WTC11 (cell line): ENCODE measurements around the gene SMAP2. TPM values are rescaled to one million over a fixed set of nuclear protein-coding genes. Genes with fewer than 3 reads are reported as not detected.

Experiments
- ATAC-seq: fragments of 200-7000 bp; cut with Tn5 transposase; 2 replicates; pipeline ENCODE4 v1.10.0; 2021; ENCODE audit warnings: mild to moderate bottlenecking, moderate library complexity
- CTCF ChIA-PET: fragments of 300-600 bp; sonication (Branson Sonifier 250); formaldehyde crosslinking; loops from one replicate; lab custom pipeline; 2021; ENCODE audit warnings: antibody characterized with exemption; lab: Charles Lee
- POLR2A ChIA-PET: fragments of 350-600 bp; sonication (Branson Sonifier 250); formaldehyde crosslinking; loops from one replicate; lab custom pipeline; 2021; ENCODE audit warnings: antibody characterized with exemption; lab: Charles Lee
- DNase-seq: peaks from one replicate; pipeline ENCODE4 v3.0.0; 2021; ENCODE audit warnings: low spot score
- H3K27ac Mint-ChIP-seq: 2 replicates; pipeline ENCODE4 v1.8.0; 2021; ENCODE audit warnings: mixed read lengths
- H3K27me3 Mint-ChIP-seq: 2 replicates; pipeline ENCODE4 v1.8.0; 2021; ENCODE audit warnings: low read depth, mild to moderate bottlenecking, moderate library complexity, mixed read lengths
- H3K36me3 Mint-ChIP-seq: 2 replicates; pipeline ENCODE4 v1.8.0; 2021; ENCODE audit warnings: mixed read lengths
- H3K4me1 Mint-ChIP-seq: 2 replicates; pipeline ENCODE4 v1.8.0; 2022; ENCODE audit warnings: mixed read lengths
- H3K4me3 Mint-ChIP-seq: 2 replicates; pipeline ENCODE4 v1.8.0; 2021; ENCODE audit warnings: mild to moderate bottlenecking, moderate library complexity, mixed read lengths
- H3K9me3 Mint-ChIP-seq: 2 replicates; pipeline ENCODE4 v1.8.0; 2021; ENCODE audit warnings: mixed read lengths
- CBFB ChIP-seq: sonication (generic); formaldehyde crosslinking; IDR thresholded peaks from 2 replicates; pipeline ENCODE4 v1.8.1; 2022; ENCODE audit warnings: mild to moderate bottlenecking, low read depth, missing genetic modification reagents
- CREM ChIP-seq: sonication (generic); formaldehyde crosslinking; IDR thresholded peaks from 2 replicates; pipeline ENCODE4 v1.8.1; 2022; ENCODE audit warnings: mild to moderate bottlenecking, missing genetic modification reagents, moderate library complexity
- EMX1 ChIP-seq: fragments of 250-450 bp; sonication (Bioruptor Pico); IDR thresholded peaks from 2 replicates; pipeline ENCODE4 v1.8.0; 2021; ENCODE audit warnings: mild to moderate bottlenecking
- ETV6 ChIP-seq: sonication (generic); formaldehyde crosslinking; IDR thresholded peaks from 2 replicates; pipeline ENCODE4 v1.8.1; 2022; ENCODE audit warnings: mild to moderate bottlenecking, missing genetic modification reagents
- FOXJ3 ChIP-seq: sonication (generic); formaldehyde crosslinking; IDR thresholded peaks from 2 replicates; pipeline ENCODE4 v1.9.0; 2021; ENCODE audit warnings: missing genetic modification reagents, mild to moderate bottlenecking, borderline replicate concordance
- FOXK1 ChIP-seq: sonication (generic); formaldehyde crosslinking; IDR thresholded peaks from 2 replicates; pipeline ENCODE4 v1.8.0; 2022; ENCODE audit warnings: mild to moderate bottlenecking, moderate library complexity, missing genetic modification reagents
- GRHL2 ChIP-seq: fragments of 250-450 bp; sonication (Bioruptor Pico); IDR thresholded peaks from 2 replicates; pipeline ENCODE4 v1.8.0; 2022; ENCODE audit warnings: mild to moderate bottlenecking, moderate library complexity; ENCODE audit not compliant: insufficient replicate concordance, severe bottlenecking
- IRF2 ChIP-seq: sonication (generic); formaldehyde crosslinking; IDR thresholded peaks from 2 replicates; pipeline ENCODE4 v1.8.0; 2022; ENCODE audit warnings: low read depth, missing genetic modification reagents, borderline replicate concordance
- JAZF1 ChIP-seq: fragments of 250-450 bp; sonication (Bioruptor Pico); IDR thresholded peaks from 2 replicates; pipeline ENCODE4 v1.9.0; 2021; ENCODE audit warnings: moderate library complexity, mild to moderate bottlenecking, inconsistent platforms
- MYBL2 ChIP-seq: sonication (generic); formaldehyde crosslinking; IDR thresholded peaks from 2 replicates; pipeline ENCODE4 v1.8.1; 2023; ENCODE audit warnings: mild to moderate bottlenecking, moderate library complexity, missing genetic modification reagents
- SMAD3 ChIP-seq: sonication (generic); formaldehyde crosslinking; IDR thresholded peaks from 2 replicates; pipeline ENCODE4 v1.8.0; 2022; ENCODE audit warnings: missing genetic modification reagents, mild to moderate bottlenecking, borderline replicate concordance
- SMAD4 ChIP-seq: sonication (generic); formaldehyde crosslinking; IDR thresholded peaks from 2 replicates; pipeline ENCODE4 v1.8.0; 2022; ENCODE audit warnings: mild to moderate bottlenecking, missing genetic modification reagents
- TCF7 ChIP-seq: sonication (generic); formaldehyde crosslinking; IDR thresholded peaks from 2 replicates; pipeline ENCODE4 v1.8.0; 2022; ENCODE audit warnings: mild to moderate bottlenecking, low read depth, missing genetic modification reagents, moderate library complexity
- ZNF121 ChIP-seq: sonication (generic); formaldehyde crosslinking; IDR thresholded peaks from 2 replicates; pipeline ENCODE4 v1.8.0; 2023; ENCODE audit warnings: missing genetic modification reagents
- ZNF263 ChIP-seq: sonication (generic); formaldehyde crosslinking; IDR thresholded peaks from 2 replicates; pipeline ENCODE4 v1.8.1; 2022; ENCODE audit warnings: low read depth, mild to moderate bottlenecking, moderate library complexity, missing genetic modification reagents
- ZNF416 ChIP-seq: fragments of 250-450 bp; sonication (Bioruptor Pico); IDR thresholded peaks from 2 replicates; pipeline ENCODE4 v1.9.0; 2021; ENCODE audit warnings: mild to moderate bottlenecking, inconsistent platforms
- ZNF423 ChIP-seq: fragments of 250-450 bp; sonication (Bioruptor Pico); IDR thresholded peaks from 2 replicates; pipeline ENCODE4 v2.1.2; 2022; ENCODE audit warnings: mild to moderate bottlenecking, moderate library complexity
- ZNF671 ChIP-seq: fragments of 250-450 bp; sonication (Bioruptor Pico); IDR thresholded peaks from 2 replicates; pipeline ENCODE4 v1.8.0; 2021; ENCODE audit warnings: mild to moderate bottlenecking
- total RNA-seq: library from RNA; stranded (reverse); gene quantifications from 3 replicates; pipeline ENCODE4 v1.2.3, GENCODE V29; 2021
- TF ChIP-seq, protein P1 (sequence below): sonication (generic); formaldehyde crosslinking; IDR thresholded peaks from 2 replicates; pipeline ENCODE4 v1.8.1; 2023; ENCODE audit warnings: mild to moderate bottlenecking, missing genetic modification reagents
- TF ChIP-seq, protein P2 (sequence below): sonication (generic); formaldehyde crosslinking; IDR thresholded peaks from 2 replicates; pipeline ENCODE4 v1.8.0; 2022; ENCODE audit warnings: mild to moderate bottlenecking, missing genetic modification reagents
- TF ChIP-seq, protein P3 (sequence below): fragments of 250-450 bp; sonication (Bioruptor Pico); IDR thresholded peaks from 2 replicates; pipeline ENCODE4 v1.9.0; 2021; ENCODE audit warnings: mild to moderate bottlenecking
- TF ChIP-seq, protein P4 (sequence below): sonication (generic); formaldehyde crosslinking; conservative IDR thresholded peaks from 2 replicates; pipeline ENCODE4 v1.8.1; 2023; ENCODE audit warnings: mild to moderate bottlenecking, low read depth, missing genetic modification reagents, moderate library complexity
- TF ChIP-seq, protein P5 (sequence below): sonication (generic); formaldehyde crosslinking; IDR thresholded peaks from 2 replicates; pipeline ENCODE4 v1.8.1; 2023; ENCODE audit warnings: mild to moderate bottlenecking, missing genetic modification reagents, borderline replicate concordance
- TF ChIP-seq, protein P6 (sequence below): sonication (generic); formaldehyde crosslinking; IDR thresholded peaks from 2 replicates; pipeline ENCODE4 v1.8.0; 2022; ENCODE audit warnings: missing genetic modification reagents

Gene SMAP2
- total RNA-seq, 1 experiment from 2014 or later, result 4.9 TPM

DNA sequence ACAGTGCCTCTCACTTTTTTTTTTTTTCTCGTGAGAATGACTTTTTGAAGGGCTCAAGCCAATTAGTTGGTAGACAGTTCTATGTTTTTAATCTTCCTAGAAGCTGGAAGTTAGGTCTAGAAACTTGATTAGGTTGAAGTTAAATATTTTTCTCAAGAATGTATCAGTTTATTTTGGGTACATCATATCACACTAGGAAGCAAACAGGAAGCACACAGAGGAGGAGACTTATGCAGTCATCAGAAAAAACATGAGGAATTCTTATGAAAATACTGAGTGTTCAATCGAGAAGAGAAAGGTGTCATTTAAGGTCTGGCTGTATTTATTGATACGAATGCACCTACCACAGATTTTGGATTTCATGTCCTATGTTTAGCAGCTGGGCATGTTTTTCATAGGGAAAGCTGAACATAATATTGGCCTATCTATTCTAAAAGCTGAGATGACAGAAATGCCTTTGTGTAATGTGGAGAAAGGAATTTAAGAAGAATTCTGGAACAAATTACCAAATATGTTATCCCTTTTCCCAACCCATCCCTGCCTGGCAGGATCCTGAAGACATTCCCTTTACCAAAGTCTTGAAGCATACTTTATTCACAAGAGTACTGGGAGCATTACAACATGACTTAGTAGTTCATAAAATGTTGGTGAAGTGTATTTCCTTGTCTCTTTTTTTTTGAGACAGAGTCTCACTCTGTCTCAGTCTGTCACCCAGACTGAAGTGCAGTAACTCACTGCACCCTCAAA is 59.3 kb downstream of the SMAP2 start:
- no peak for TF ChIP-seq IRF2 (CRISPR knock-in tag)
- no peak for TF ChIP-seq ETV6 (CRISPR knock-in tag)
- no peak for TF ChIP-seq GRHL2
- TF ChIP-seq ZNF121 (CRISPR knock-in tag), result no peak
- TF ChIP-seq, protein P1, sequence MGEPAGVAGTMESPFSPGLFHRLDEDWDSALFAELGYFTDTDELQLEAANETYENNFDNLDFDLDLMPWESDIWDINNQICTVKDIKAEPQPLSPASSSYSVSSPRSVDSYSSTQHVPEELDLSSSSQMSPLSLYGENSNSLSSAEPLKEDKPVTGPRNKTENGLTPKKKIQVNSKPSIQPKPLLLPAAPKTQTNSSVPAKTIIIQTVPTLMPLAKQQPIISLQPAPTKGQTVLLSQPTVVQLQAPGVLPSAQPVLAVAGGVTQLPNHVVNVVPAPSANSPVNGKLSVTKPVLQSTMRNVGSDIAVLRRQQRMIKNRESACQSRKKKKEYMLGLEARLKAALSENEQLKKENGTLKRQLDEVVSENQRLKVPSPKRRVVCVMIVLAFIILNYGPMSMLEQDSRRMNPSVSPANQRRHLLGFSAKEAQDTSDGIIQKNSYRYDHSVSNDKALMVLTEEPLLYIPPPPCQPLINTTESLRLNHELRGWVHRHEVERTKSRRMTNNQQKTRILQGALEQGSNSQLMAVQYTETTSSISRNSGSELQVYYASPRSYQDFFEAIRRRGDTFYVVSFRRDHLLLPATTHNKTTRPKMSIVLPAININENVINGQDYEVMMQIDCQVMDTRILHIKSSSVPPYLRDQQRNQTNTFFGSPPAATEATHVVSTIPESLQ (CRISPR knock-in tag), result no peak
- no peak for TF ChIP-seq FOXK1
- no peak for TF ChIP-seq ZNF416 (CRISPR knock-in tag)
- TF ChIP-seq, protein P2, sequence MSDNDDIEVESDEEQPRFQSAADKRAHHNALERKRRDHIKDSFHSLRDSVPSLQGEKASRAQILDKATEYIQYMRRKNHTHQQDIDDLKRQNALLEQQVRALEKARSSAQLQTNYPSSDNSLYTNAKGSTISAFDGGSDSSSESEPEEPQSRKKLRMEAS, result no peak
- no peak for TF ChIP-seq TCF7 (CRISPR knock-in tag)
- no peak for TF ChIP-seq EMX1 (CRISPR knock-in tag)
- no peak for TF ChIP-seq ZNF671 (CRISPR knock-in tag)
- TF ChIP-seq CBFB (CRISPR knock-in tag), result no peak
- TF ChIP-seq, protein P3, sequence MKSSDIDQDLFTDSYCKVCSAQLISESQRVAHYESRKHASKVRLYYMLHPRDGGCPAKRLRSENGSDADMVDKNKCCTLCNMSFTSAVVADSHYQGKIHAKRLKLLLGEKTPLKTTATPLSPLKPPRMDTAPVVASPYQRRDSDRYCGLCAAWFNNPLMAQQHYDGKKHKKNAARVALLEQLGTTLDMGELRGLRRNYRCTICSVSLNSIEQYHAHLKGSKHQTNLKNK, result no peak
- no peak for TF ChIP-seq ZNF423 (CRISPR knock-in tag)
- TF ChIP-seq, protein P4, sequence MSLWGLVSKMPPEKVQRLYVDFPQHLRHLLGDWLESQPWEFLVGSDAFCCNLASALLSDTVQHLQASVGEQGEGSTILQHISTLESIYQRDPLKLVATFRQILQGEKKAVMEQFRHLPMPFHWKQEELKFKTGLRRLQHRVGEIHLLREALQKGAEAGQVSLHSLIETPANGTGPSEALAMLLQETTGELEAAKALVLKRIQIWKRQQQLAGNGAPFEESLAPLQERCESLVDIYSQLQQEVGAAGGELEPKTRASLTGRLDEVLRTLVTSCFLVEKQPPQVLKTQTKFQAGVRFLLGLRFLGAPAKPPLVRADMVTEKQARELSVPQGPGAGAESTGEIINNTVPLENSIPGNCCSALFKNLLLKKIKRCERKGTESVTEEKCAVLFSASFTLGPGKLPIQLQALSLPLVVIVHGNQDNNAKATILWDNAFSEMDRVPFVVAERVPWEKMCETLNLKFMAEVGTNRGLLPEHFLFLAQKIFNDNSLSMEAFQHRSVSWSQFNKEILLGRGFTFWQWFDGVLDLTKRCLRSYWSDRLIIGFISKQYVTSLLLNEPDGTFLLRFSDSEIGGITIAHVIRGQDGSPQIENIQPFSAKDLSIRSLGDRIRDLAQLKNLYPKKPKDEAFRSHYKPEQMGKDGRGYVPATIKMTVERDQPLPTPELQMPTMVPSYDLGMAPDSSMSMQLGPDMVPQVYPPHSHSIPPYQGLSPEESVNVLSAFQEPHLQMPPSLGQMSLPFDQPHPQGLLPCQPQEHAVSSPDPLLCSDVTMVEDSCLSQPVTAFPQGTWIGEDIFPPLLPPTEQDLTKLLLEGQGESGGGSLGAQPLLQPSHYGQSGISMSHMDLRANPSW (CRISPR knock-in tag), result no peak
- TF ChIP-seq JAZF1 (CRISPR knock-in tag), result no peak
- TF ChIP-seq SMAD3 (CRISPR knock-in tag), result no peak
- ATAC-seq (no peak), DNase-seq (no peak)
- H3K27me3 Mint-ChIP-seq, result peaks cover 4% of the 10 kb centered on the region; the same call in 1 of the 2 replicates
- no peak overlapping the region for H3K4me3 Mint-ChIP-seq
- CTCF ChIA-PET, result no interaction called here
- H3K4me1 Mint-ChIP-seq, result no peaks in the 10 kb centered on the region
- no peaks in the 10 kb centered on the region for H3K36me3 Mint-ChIP-seq
- POLR2A ChIA-PET, result no interaction called here
- H3K9me3 Mint-ChIP-seq, result no peaks in the 10 kb centered on the region
- H3K27ac Mint-ChIP-seq, result no peak overlapping the region

DNA sequence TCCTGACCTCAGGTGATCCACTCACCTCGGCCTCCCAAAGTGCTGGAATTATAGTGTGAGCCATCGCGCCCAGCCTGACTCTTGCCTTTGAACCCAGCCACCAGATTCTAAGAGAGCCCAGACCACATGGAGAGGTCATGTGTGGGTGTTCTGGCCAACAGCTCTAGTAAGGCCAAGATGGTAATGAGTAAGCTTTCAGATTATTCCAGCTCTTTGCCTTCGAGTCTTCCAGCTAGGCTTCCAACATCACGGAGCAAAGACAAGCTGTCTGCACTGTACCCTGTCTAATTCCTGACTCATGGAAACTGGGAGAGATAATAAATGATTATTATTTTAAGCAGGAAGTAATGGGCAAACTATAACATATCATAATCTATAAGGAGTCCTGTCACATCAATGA is 61.9 kb downstream of the SMAP2 start:
- Mint-ChIP-seq H3K9me3 (no peaks in the 10 kb centered on the region), H3K36me3 (no peaks in the 10 kb centered on the region), H3K27ac (no peak overlapping the region), H3K4me1 (no peaks in the 10 kb centered on the region), H3K4me3 (no peak overlapping the region), H3K27me3 (peaks cover 4% of the 10 kb centered on the region; the same call in 1 of the 2 replicates)
- ATAC-seq (no peak), DNase-seq (no peak)
- POLR2A ChIA-PET, result no interaction called here
- CTCF ChIA-PET, result interaction anchor here (0.6 to 1.3 kb wide), 6 partner anchors 62 to 291 kb away, joined by 3 to 6 read pairs (median 3); partner anchors contain the start of gene SMAP2
- TF ChIP-seq FOXJ3, result no peak
- no peak for TF ChIP-seq FOXK1
- TF ChIP-seq ZNF263 (CRISPR knock-in tag), result no peak
- no peak for TF ChIP-seq SMAD4 (CRISPR knock-in tag)
- TF ChIP-seq CREM (CRISPR knock-in tag), result no peak
- no peak for TF ChIP-seq MYBL2 (CRISPR knock-in tag)
- TF ChIP-seq, protein P5, sequence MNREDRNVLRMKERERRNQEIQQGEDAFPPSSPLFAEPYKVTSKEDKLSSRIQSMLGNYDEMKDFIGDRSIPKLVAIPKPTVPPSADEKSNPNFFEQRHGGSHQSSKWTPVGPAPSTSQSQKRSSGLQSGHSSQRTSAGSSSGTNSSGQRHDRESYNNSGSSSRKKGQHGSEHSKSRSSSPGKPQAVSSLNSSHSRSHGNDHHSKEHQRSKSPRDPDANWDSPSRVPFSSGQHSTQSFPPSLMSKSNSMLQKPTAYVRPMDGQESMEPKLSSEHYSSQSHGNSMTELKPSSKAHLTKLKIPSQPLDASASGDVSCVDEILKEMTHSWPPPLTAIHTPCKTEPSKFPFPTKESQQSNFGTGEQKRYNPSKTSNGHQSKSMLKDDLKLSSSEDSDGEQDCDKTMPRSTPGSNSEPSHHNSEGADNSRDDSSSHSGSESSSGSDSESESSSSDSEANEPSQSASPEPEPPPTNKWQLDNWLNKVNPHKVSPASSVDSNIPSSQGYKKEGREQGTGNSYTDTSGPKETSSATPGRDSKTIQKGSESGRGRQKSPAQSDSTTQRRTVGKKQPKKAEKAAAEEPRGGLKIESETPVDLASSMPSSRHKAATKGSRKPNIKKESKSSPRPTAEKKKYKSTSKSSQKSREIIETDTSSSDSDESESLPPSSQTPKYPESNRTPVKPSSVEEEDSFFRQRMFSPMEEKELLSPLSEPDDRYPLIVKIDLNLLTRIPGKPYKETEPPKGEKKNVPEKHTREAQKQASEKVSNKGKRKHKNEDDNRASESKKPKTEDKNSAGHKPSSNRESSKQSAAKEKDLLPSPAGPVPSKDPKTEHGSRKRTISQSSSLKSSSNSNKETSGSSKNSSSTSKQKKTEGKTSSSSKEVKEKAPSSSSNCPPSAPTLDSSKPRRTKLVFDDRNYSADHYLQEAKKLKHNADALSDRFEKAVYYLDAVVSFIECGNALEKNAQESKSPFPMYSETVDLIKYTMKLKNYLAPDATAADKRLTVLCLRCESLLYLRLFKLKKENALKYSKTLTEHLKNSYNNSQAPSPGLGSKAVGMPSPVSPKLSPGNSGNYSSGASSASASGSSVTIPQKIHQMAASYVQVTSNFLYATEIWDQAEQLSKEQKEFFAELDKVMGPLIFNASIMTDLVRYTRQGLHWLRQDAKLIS, result no peak
- TF ChIP-seq, protein P6, sequence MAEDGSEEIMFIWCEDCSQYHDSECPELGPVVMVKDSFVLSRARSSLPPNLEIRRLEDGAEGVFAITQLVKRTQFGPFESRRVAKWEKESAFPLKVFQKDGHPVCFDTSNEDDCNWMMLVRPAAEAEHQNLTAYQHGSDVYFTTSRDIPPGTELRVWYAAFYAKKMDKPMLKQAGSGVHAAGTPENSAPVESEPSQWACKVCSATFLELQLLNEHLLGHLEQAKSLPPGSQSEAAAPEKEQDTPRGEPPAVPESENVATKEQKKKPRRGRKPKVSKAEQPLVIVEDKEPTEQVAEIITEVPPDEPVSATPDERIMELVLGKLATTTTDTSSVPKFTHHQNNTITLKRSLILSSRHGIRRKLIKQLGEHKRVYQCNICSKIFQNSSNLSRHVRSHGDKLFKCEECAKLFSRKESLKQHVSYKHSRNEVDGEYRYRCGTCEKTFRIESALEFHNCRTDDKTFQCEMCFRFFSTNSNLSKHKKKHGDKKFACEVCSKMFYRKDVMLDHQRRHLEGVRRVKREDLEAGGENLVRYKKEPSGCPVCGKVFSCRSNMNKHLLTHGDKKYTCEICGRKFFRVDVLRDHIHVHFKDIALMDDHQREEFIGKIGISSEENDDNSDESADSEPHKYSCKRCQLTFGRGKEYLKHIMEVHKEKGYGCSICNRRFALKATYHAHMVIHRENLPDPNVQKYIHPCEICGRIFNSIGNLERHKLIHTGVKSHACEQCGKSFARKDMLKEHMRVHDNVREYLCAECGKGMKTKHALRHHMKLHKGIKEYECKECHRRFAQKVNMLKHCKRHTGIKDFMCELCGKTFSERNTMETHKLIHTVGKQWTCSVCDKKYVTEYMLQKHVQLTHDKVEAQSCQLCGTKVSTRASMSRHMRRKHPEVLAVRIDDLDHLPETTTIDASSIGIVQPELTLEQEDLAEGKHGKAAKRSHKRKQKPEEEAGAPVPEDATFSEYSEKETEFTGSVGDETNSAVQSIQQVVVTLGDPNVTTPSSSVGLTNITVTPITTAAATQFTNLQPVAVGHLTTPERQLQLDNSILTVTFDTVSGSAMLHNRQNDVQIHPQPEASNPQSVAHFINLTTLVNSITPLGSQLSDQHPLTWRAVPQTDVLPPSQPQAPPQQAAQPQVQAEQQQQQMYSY (CRISPR knock-in tag), result no peak
